Measurements from ENCODE around the gene NTM. TPM values are rescaled to one million over a fixed set of nuclear protein-coding genes. Genes with fewer than 3 reads are reported as not detected.

Gene NTM
- total RNA-seq, 1 experiment from 2014 or later: not detected

DNA sequence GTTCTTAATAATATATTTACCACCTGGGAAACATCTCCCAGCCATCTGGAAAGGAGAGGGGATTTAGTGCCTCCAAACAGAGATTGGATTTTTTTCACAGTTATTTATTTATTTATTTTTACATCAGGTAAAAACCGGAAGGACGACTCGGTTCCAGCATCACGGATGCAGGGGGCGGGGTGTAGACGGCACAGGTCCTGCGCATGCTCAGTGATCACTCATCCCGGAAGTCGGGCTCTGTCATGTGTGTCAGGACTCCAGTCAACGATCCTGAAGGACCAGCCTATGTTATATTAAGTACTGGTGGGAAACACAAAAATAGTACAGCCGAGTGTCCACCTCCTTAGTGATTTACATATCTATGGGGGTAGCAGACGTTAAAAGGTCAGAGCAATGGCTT is 467.6 kb downstream of the NTM start:
- Histone ChIP-seq H3K9me2 (ENCODE audit: insufficient read depth) (no peaks in the 10 kb centered on the region), H3K27ac (ENCODE audit: low read depth, low read length) (no peak overlapping the region), H2AFZ (ENCODE audit: low read depth, low read length, poor library complexity, severe bottlenecking) (no peak overlapping the region), H3K4me3 (replicated peaks in 1 of 2; ENCODE audit: low read depth in 1 of 2, low read length in 2 of 2) (no peak overlapping the region), H3K79me2 (ENCODE audit: insufficient read depth, low read length) (no peaks in the 10 kb centered on the region), H4K20me1 (ENCODE audit: insufficient read depth) (no peaks in the 10 kb centered on the region; the same call in 1 of the 2 replicates), H3K27me3 (ENCODE audit: insufficient read depth, low read length) (no peaks in the 10 kb centered on the region), H3K4me1 (ENCODE audit: control insufficient read depth in 1 of 2, insufficient read depth in 2 of 2, low read length in 2 of 2) (no peaks in the 10 kb centered on the region), H3K36me3 (ENCODE audit: control insufficient read depth in 1 of 2, insufficient read depth in 2 of 2, low read length in 2 of 2) (no peaks in the 10 kb centered on the region), H3K4me2 (ENCODE audit: low read length) (no peak overlapping the region), H3K9me3 (ENCODE audit: control insufficient read depth in 1 of 2, insufficient read depth in 1 of 2, low read depth in 1 of 2, low read length in 2 of 2) (peaks cover 6 to 28% of the 10 kb centered on the region in 2 experiments; a peak in 2 of 4 replicates), H3K9ac (ENCODE audit: low read length) (no peak overlapping the region)
- DNase-seq (ENCODE audit: low read depth, low spot score): no peak
- CTCF ChIA-PET: no interaction called here
- no peak for ATAC-seq
- RAD21 ChIA-PET (ENCODE audit: low non-redundant PET in 1 of 2, low total read pairs in 2 of 2, uncharacterized antibody in 2 of 2, unreplicated experiment in 2 of 2): no interaction called here
- BruUV-seq (replicated peaks): no TSS peak
- intact Hi-C loops (cut with micrococcal nuclease): no loop called here
- TF ChIP-seq ELF1 (IDR thresholded peaks at IDR 0.05; ENCODE audit: borderline replicate concordance, low read depth) (no peak), CBX3 (IDR thresholded peaks at IDR 0.05; ENCODE audit: low read depth) (no peak), JUND (IDR thresholded peaks at IDR 0.05) (no peak), POLR2A (IDR thresholded peaks at IDR 0.05; ENCODE audit: borderline replicate concordance, extremely low read depth, insufficient read depth, insufficient read length) (no peak), YY1 (IDR thresholded peaks at IDR 0.05; ENCODE audit: extremely low read depth, insufficient replicate concordance, low read depth, low read length) (no peak), SIN3A (IDR thresholded peaks at IDR 0.05; ENCODE audit: low read depth) (no peak), EGR1 (IDR thresholded peaks at IDR 0.05; ENCODE audit: low read depth) (no peak), TCF7L2 (IDR thresholded peaks at IDR 0.05; ENCODE audit: borderline replicate concordance, extremely low read depth, insufficient read depth, insufficient read length) (no peak), ZNF274 (IDR thresholded peaks at IDR 0.05; ENCODE audit: low read depth, low read length) (no peak)
- POLR2A ChIA-PET: no interaction called here

DNA sequence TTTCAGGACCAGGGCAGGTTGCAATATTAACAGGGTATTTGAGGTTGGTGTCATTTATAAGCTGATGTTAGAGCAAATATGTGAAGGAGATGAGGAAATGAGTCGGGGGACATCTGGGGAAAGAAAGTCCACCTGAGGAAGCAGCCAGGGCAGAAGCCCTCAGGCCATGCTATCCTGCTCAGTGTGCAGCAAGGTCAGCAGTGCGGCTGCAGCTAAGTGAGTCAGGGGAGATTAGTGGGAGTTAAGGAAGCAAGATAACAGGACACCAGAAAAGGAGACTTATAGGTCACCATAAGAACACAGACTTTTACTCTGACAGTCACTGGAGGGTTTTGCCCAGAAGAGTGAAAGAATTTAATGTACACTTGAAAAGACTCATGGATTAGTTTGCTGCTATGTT is 468.9 kb downstream of the NTM start:
- Histone ChIP-seq H3K9me2 (ENCODE audit: insufficient read depth) (no peaks in the 10 kb centered on the region), H3K4me1 (ENCODE audit: control insufficient read depth in 1 of 2, insufficient read depth in 2 of 2, low read length in 2 of 2) (no peaks in the 10 kb centered on the region), H3K9me3 (ENCODE audit: control insufficient read depth in 1 of 2, insufficient read depth in 1 of 2, low read depth in 1 of 2, low read length in 2 of 2) (peaks cover 3 to 25% of the 10 kb centered on the region in 2 experiments; a peak in 2 of 4 replicates), H3K9ac (ENCODE audit: low read length) (no peak overlapping the region), H3K27me3 (ENCODE audit: insufficient read depth, low read length) (no peaks in the 10 kb centered on the region), H3K36me3 (ENCODE audit: control insufficient read depth in 1 of 2, insufficient read depth in 2 of 2, low read length in 2 of 2) (no peaks in the 10 kb centered on the region), H2AFZ (ENCODE audit: low read depth, low read length, poor library complexity, severe bottlenecking) (no peak overlapping the region), H3K79me2 (ENCODE audit: insufficient read depth, low read length) (no peaks in the 10 kb centered on the region), H3K4me3 (replicated peaks in 1 of 2; ENCODE audit: low read depth in 1 of 2, low read length in 2 of 2) (no peak overlapping the region), H4K20me1 (ENCODE audit: insufficient read depth) (no peaks in the 10 kb centered on the region; the same call in 1 of the 2 replicates), H3K27ac (ENCODE audit: low read depth, low read length) (no peak overlapping the region), H3K4me2 (ENCODE audit: low read length) (no peak overlapping the region)
- BruUV-seq (replicated peaks): no TSS peak
- ATAC-seq (no peak), DNase-seq (ENCODE audit: low read depth, low spot score) (no peak)
- intact Hi-C loops (cut with micrococcal nuclease): no loop called here
- ChIA-PET RAD21 (ENCODE audit: low non-redundant PET in 1 of 2, low total read pairs in 2 of 2, uncharacterized antibody in 2 of 2, unreplicated experiment in 2 of 2) (no interaction called here), CTCF (no interaction called here), POLR2A (no interaction called here)
- TF ChIP-seq, protein P1, sequence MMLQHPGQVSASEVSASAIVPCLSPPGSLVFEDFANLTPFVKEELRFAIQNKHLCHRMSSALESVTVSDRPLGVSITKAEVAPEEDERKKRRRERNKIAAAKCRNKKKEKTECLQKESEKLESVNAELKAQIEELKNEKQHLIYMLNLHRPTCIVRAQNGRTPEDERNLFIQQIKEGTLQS (IDR thresholded peaks at IDR 0.05): no peak
- no peak for TF ChIP-seq EZH2phosphoT487 (IDR thresholded peaks at IDR 0.05; ENCODE audit: borderline replicate concordance)
- no peak for TF ChIP-seq SP1 (IDR thresholded peaks at IDR 0.05; ENCODE audit: low read depth)
- no peak for TF ChIP-seq EZH2 (IDR thresholded peaks at IDR 0.05)
- no peak for TF ChIP-seq TCF7L2 (IDR thresholded peaks at IDR 0.05; ENCODE audit: borderline replicate concordance, extremely low read depth, insufficient read depth, insufficient read length)
- no peak for TF ChIP-seq CBX3 (IDR thresholded peaks at IDR 0.05; ENCODE audit: low read depth)
- no peak for TF ChIP-seq CEBPB (IDR thresholded peaks at IDR 0.05; ENCODE audit: low read depth)
- no peak for TF ChIP-seq POLR2A (IDR thresholded peaks at IDR 0.05; ENCODE audit: borderline replicate concordance, extremely low read depth, insufficient read depth, insufficient read length)

Data from HCT116 (cell line).